NOMO-1 treated with dmso at 0.1 percent for 144 hours (cell line): ENCODE data around the gene NPAS2.
A peak's percentile ranks its signal among the peaks of the same experiment; 100 is the strongest.

Source experiments
- DNase-seq: peaks from one replicate; lab custom pipeline; 2025; ENCODE audit not compliant: unreplicated experiment; lab: John Stamatoyannopoulos, UW

NPAS2 gene

GRCh38 chr2:100983684-100984310 lies 163.9 kb downstream of the NPAS2 start:
- no peak for DNase-seq

- DNase-seq = peak; percentile 4
Observed at GRCh38 chr2:100984892-100985307, 165.0 kb downstream of the NPAS2 start.

- DNase-seq = no peak
Observed at GRCh38 chr2:100986157-100986556, 166.2 kb downstream of the NPAS2 start.

- no peak for DNase-seq
Observed at GRCh38 chr2:100987536-100987935, 167.6 kb downstream of the NPAS2 start.

GRCh38 chr2:100987974-100988373 lies 168.0 kb downstream of the NPAS2 start:
- no peak for DNase-seq

- no peak for DNase-seq
Observed at GRCh38 chr2:100988630-100989417, 168.9 kb downstream of the NPAS2 start.

- no peak for DNase-seq
Observed at GRCh38 chr2:100989666-100990065, 169.7 kb downstream of the NPAS2 start.

- no peak for DNase-seq
Observed at GRCh38 chr2:100990166-100990565, 170.2 kb downstream of the NPAS2 start.

GRCh38 chr2:100990650-100991403 lies 170.9 kb downstream of the NPAS2 start:
- no peak for DNase-seq

GRCh38 chr2:100991404-100991773 lies 171.4 kb downstream of the NPAS2 start:
- DNase-seq = no peak

GRCh38 chr2:100992262-100992661 lies 172.3 kb downstream of the NPAS2 start:
- peak; percentile 13 for DNase-seq

GRCh38 chr2:100993294-100993693 lies 173.4 kb downstream of the NPAS2 start:
- no peak for DNase-seq

GRCh38 chr2:100995309-100996075 lies 175.6 kb downstream of the NPAS2 start:
- DNase-seq = no peak

GRCh38 chr2:100997509-100998234 lies 177.7 kb downstream of the NPAS2 start:
- no peak for DNase-seq

- DNase-seq = no peak
Observed at GRCh38 chr2:100998235-100998573, 178.3 kb downstream of the NPAS2 start.

GRCh38 chr2:100999995-101000394 lies 180.1 kb downstream of the NPAS2 start:
- DNase-seq = no peak

- peak; percentile 99 for DNase-seq
Observed at GRCh38 chr2:101001691-101002561, 182.0 kb downstream of the NPAS2 start, which contains the start of gene RPL31. TSS of gene RPL31 (plus strand) at chr2:101002289. CDS start at chr2:101002702, 413 bp downstream.

GRCh38 chr2:101002562-101003277 lies 182.8 kb downstream of the NPAS2 start:
- DNase-seq = no peak

- DNase-seq = no peak
Observed at GRCh38 chr2:101003278-101003775, 183.4 kb downstream of the NPAS2 start.
